Lower leg skin (tissue), 3 donors: ENCODE data around the gene SMCO2.

ENCODE experiments used
- POLR2A ChIP-seq, 2 donors: fragments of 450-650 bp; IDR thresholded peaks; one replicate each; pipeline ENCODE4 v1.6.1; 2016 to 2017; ENCODE audit warnings: antibody characterized with exemption in 2 of 2, mild to moderate bottlenecking in 1 of 2, moderate library complexity in 1 of 2
- TF ChIP-seq, protein P1 (sequence below), 3 donors: fragments of 450-650 bp; IDR thresholded peaks; one replicate each; pipeline ENCODE4 v1.5.1; 2016; ENCODE audit warnings: antibody characterized with exemption in 3 of 3, mild to moderate bottlenecking in 3 of 3, moderate library complexity in 2 of 3

- TF ChIP-seq, protein P1, sequence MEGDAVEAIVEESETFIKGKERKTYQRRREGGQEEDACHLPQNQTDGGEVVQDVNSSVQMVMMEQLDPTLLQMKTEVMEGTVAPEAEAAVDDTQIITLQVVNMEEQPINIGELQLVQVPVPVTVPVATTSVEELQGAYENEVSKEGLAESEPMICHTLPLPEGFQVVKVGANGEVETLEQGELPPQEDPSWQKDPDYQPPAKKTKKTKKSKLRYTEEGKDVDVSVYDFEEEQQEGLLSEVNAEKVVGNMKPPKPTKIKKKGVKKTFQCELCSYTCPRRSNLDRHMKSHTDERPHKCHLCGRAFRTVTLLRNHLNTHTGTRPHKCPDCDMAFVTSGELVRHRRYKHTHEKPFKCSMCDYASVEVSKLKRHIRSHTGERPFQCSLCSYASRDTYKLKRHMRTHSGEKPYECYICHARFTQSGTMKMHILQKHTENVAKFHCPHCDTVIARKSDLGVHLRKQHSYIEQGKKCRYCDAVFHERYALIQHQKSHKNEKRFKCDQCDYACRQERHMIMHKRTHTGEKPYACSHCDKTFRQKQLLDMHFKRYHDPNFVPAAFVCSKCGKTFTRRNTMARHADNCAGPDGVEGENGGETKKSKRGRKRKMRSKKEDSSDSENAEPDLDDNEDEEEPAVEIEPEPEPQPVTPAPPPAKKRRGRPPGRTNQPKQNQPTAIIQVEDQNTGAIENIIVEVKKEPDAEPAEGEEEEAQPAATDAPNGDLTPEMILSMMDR (IDR thresholded peaks at IDR 0.05), result no peak
- no peak for TF ChIP-seq POLR2A (IDR thresholded peaks at IDR 0.05)
Observed at GRCh38 chr12:27524839-27525753, 78.6 kb downstream of the SMCO2 start.
